Neutrophil (primary cell): ENCODE data around the gene TAGLN.
A peak's percentile ranks its signal among the peaks of the same experiment; 100 is the strongest.

ENCODE experiments used
- H3K27ac ChIP-seq: fragments of 200-600 bp; sonication (generic); 2 replicates; pipeline ENCODE4 v1.5.1; 2016; ENCODE audit warnings: mild to moderate bottlenecking, moderate library complexity
- H3K27me3 ChIP-seq: fragments of 200-600 bp; sonication (generic); 2 replicates; pipeline ENCODE4 v1.6.0; 2016; ENCODE audit warnings: mild to moderate bottlenecking
- H3K36me3 ChIP-seq: fragments of 200-600 bp; sonication (generic); 2 replicates; pipeline ENCODE4 v1.5.1; 2017
- H3K4me1 ChIP-seq, 2 experiments: fragments of 200-600 bp in 1 of 2; sonication (generic) in 1 of 2; 1 replicate in 1 of 2; 2 replicates in 1 of 2; pipeline versions ENCODE4 v1.5.1 to v1.6.1; 2013 to 2016; ENCODE audit warnings: low read depth in 1 of 2, low read length in 1 of 2, mild to moderate bottlenecking in 1 of 2, moderate library complexity in 1 of 2; ENCODE audit not compliant: control insufficient read depth in 1 of 2, insufficient read depth in 1 of 2
- H3K4me3 ChIP-seq, 2 experiments: fragments of 200-600 bp in 1 of 2; sonication (generic) in 1 of 2; 1 replicate in 1 of 2; 2 replicates in 1 of 2; pipeline ENCODE4 v1.5.1; 2013 to 2016; ENCODE audit warnings: low read depth in 1 of 2, low read length in 1 of 2, mild to moderate bottlenecking in 1 of 2, moderate library complexity in 1 of 2
- H3K9me3 ChIP-seq: fragments of 200-600 bp; sonication (generic); 2 replicates; pipeline ENCODE4 v1.5.1; 2016
- TF ChIP-seq, protein P1 (sequence below): fragments of 200-600 bp; sonication (generic); IDR thresholded peaks from 2 replicates; pipeline ENCODE4 v1.5.1; 2016; ENCODE audit warnings: antibody characterized with exemption

TAGLN gene

DNA sequence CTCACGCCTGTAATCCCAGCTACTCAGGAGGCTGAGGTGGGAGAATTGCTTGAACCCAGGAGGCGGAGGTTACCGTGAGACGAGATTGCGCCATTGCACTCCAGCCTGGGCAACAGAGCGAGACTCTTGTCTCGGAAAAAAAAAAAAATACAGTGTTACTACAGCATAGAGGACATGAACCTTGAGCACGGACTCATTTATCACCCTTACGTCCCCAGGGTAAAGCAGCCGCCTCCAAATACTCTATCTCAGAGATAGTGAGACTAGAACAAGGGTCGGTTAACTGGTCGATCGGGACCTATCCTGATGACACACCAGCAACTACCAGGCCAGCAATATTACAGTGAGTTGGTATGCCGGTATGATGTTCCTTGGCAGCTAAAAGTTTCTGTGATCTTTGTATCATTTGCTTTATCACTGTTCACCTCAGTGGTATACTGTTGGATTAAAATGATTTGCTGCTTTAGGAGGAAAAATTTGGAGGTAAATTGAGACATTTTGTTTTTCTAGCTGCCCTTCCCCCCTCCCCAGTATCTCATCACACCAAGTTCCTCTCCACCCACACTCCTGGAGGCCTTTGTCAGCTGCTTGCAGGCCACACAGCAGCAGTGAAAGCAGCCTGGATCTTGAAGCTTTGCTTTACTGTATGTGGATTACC, 27.6 kb upstream of the TAGLN start:
- TF ChIP-seq, protein P1, sequence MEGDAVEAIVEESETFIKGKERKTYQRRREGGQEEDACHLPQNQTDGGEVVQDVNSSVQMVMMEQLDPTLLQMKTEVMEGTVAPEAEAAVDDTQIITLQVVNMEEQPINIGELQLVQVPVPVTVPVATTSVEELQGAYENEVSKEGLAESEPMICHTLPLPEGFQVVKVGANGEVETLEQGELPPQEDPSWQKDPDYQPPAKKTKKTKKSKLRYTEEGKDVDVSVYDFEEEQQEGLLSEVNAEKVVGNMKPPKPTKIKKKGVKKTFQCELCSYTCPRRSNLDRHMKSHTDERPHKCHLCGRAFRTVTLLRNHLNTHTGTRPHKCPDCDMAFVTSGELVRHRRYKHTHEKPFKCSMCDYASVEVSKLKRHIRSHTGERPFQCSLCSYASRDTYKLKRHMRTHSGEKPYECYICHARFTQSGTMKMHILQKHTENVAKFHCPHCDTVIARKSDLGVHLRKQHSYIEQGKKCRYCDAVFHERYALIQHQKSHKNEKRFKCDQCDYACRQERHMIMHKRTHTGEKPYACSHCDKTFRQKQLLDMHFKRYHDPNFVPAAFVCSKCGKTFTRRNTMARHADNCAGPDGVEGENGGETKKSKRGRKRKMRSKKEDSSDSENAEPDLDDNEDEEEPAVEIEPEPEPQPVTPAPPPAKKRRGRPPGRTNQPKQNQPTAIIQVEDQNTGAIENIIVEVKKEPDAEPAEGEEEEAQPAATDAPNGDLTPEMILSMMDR = no peak
- Histone ChIP-seq H3K4me1 (no peaks in the 10 kb centered on the region), H3K36me3 (peaks cover 53% of the 10 kb centered on the region), H3K27ac (peak overlapping the region; percentile 18), H3K9me3 (no peaks in the 10 kb centered on the region), H3K27me3 (no peaks in the 10 kb centered on the region), H3K4me3 (no peak overlapping the region)

DNA sequence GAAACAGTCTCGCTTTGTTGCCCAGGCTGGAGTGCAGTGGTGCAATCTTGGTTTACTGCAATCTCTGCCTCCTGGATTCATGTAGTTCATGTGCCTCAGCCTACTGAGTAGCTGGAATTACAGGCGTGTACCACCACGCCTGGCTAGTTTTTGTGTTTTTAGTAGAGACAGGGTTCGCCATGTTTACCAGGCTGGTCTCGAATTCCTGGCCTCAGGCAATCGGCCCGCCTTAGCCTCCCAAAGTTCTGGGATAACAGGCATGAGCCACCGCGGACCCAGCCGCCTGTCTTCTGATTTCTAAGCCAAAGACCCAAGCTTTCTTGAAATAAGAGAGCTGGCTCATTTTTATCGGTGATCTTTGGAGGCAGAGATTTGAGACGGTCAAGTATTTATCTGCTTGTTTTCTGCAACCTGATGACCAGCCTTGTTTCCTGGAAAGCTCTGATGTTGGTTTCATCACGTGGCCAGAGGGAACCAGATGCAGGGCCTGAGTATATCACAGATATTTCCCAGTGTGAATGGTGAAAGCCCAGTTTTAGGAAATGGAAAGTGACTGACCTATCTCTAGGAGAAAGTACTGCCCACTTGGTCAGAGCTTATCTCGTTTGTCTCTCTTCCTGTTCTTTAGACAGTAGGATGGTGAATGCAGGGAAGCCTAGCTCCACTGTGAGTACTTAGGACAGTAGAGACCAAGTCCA, 26.3 kb upstream of the TAGLN start:
- no peak overlapping the region for H3K27ac ChIP-seq
- no peaks in the 10 kb centered on the region for H3K9me3 ChIP-seq
- TF ChIP-seq, protein P1 = no peak
- no peak overlapping the region for H3K4me3 ChIP-seq
- H3K36me3 ChIP-seq = peaks cover 40% of the 10 kb centered on the region
- H3K4me1 ChIP-seq = peaks cover 0 to 1% of the 10 kb centered on the region in 2 experiments
- no peaks in the 10 kb centered on the region for H3K27me3 ChIP-seq

DNA sequence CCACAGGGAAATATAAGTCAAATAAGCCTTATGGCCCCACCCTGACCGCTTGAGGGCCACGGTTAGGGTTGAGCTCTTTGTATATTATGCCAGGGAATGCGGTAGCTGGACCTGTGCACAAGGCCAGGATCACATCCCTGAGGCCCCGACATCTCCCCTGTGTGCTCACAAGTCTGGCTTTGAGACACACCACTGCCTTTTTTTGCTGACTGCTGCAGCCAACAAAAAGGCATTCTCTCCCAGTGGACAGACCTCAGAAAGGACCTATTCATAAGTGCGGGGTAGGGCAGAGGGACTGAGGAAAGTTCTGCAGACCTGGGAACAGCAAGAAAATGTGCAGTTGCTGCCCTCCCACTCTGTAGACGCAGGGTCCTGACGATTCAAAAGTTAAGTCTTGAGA, 24.1 kb upstream of the TAGLN start:
- no peak overlapping the region for H3K27ac ChIP-seq
- no peaks in the 10 kb centered on the region for H3K9me3 ChIP-seq
- no peak overlapping the region for H3K4me3 ChIP-seq
- TF ChIP-seq, protein P1 = no peak
- H3K36me3 ChIP-seq = peaks cover 18% of the 10 kb centered on the region
- H3K4me1 ChIP-seq = peaks cover 14 to 18% of the 10 kb centered on the region in 2 experiments
- H3K27me3 ChIP-seq = peaks cover 9% of the 10 kb centered on the region

DNA sequence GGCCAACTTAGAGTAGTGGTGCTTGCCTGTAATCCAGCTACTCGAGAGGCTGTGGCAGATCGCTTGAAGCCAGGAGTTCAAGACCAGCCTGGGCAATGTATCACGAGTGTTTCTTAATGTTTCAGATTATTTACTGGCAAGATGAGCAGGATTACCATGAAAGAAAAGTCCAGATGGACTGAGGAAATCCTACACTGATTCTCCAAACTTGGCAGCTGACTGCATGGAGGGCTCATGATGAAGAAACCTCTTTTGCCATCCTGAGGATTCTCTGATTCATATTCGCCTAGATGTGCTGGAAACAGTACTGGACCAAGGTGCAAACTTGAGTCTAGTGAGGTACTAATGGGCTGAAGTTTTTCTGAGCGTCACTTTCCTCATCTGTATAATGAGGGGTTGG, 23.4 kb upstream of the TAGLN start:
- peaks cover 10% of the 10 kb centered on the region for H3K27me3 ChIP-seq
- no peaks in the 10 kb centered on the region for H3K9me3 ChIP-seq
- H3K27ac ChIP-seq = no peak overlapping the region
- H3K4me1 ChIP-seq = peaks cover 16 to 19% of the 10 kb centered on the region in 2 experiments
- no peak overlapping the region for H3K4me3 ChIP-seq
- TF ChIP-seq, protein P1 = no peak
- H3K36me3 ChIP-seq = peaks cover 11% of the 10 kb centered on the region

DNA sequence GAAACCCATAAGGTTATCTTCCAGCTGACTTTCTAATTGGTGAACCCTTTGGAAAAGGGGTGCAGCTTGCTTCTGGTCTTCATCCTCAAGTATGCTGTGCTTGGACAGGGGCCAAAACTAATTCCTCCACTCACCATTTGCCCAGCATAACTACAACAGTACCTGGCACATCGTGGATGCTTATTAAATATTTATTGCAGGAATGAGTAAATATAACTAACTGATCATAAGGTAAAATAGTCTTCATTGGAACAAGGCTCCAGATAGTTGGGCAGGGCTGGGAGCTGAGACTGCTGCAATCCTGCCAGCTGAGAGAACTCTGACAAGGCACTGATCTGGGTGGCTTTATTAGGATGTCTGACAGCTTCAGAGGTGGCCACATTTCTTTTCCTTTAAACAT, 23.0 kb upstream of the TAGLN start:
- TF ChIP-seq, protein P1 = no peak
- peaks cover 8% of the 10 kb centered on the region for H3K36me3 ChIP-seq
- peaks cover 10% of the 10 kb centered on the region for H3K27me3 ChIP-seq
- H3K27ac ChIP-seq = no peak overlapping the region
- no peak overlapping the region for H3K4me3 ChIP-seq
- no peaks in the 10 kb centered on the region for H3K9me3 ChIP-seq
- peaks cover 16 to 19% of the 10 kb centered on the region in 2 experiments for H3K4me1 ChIP-seq
